ENCODE results near the gene DCAF10.
A peak's percentile ranks its signal among the peaks of the same experiment; 100 is the strongest.

DCAF10 gene

DNA sequence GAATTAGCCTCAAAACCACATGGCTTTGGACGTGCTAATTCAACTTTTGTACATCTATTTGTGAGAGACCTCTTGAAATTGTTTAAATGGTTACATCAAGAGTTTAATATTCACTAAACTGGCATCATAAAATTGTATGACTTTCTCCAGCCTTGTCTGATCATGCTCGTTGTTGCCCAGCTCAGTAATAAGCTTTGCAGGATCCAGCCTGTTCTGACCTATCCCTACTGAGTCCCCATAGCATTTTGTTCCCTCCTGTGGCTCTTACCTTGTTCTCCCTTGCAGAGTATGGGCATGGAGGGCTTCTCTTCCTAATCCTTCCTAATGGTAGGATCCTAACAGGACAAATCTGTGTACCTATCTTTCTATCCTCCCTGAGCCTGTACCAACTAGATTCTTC, 22.1 kb upstream of the DCAF10 start:
- Histone ChIP-seq H3K9ac (ENCODE audit: insufficient read length, low read depth) (no peak overlapping the region), H3K36me3 (ENCODE audit: insufficient read depth, insufficient read length, low read length) (peaks cover 91% of the 10 kb centered on the region), H3K4me3 (ENCODE audit: insufficient read length, low read depth) (no peak overlapping the region), H3K27me3 (ENCODE audit: insufficient read depth, insufficient read length) (no peaks in the 10 kb centered on the region), H3K9me3 (ENCODE audit: insufficient read depth, low read length) (no peaks in the 10 kb centered on the region), H3K4me1 (ENCODE audit: insufficient read depth, insufficient read length) (no peaks in the 10 kb centered on the region)
- TF ChIP-seq ZNF274 (IDR thresholded peaks at IDR 0.05; ENCODE audit: low read depth, low read length): no peak
- TF ChIP-seq YY1 (IDR thresholded peaks at IDR 0.05; ENCODE audit: insufficient read depth, insufficient read length): no peak
- TF ChIP-seq SUZ12 (IDR thresholded peaks at IDR 0.05; ENCODE audit: extremely low read depth, insufficient read depth, insufficient read length): no peak
- no peak for DNase-seq (ENCODE audit: low read depth, low spot score)

GRCh38 chr9:37784291-37784615, 16.3 kb upstream of the DCAF10 start:
- no peaks in the 10 kb centered on the region for H3K9me3 ChIP-seq (ENCODE audit: insufficient read depth, low read length)
- TF ChIP-seq ZNF274 (IDR thresholded peaks at IDR 0.05; ENCODE audit: low read depth, low read length) (no peak), SUZ12 (IDR thresholded peaks at IDR 0.05; ENCODE audit: extremely low read depth, insufficient read depth, insufficient read length) (no peak), YY1 (IDR thresholded peaks at IDR 0.05; ENCODE audit: insufficient read depth, insufficient read length) (no peak)
- H3K4me1 ChIP-seq (ENCODE audit: insufficient read depth, insufficient read length): no peaks in the 10 kb centered on the region
- no peaks in the 10 kb centered on the region for H3K27me3 ChIP-seq (ENCODE audit: insufficient read depth, insufficient read length)
- peak overlapping the region; percentile 99 for H3K9ac ChIP-seq (ENCODE audit: insufficient read length, low read depth)
- peak overlapping the region; percentile 99 for H3K4me3 ChIP-seq (ENCODE audit: insufficient read length, low read depth)
- DNase-seq (ENCODE audit: low read depth, low spot score): no peak
- peaks cover 50% of the 10 kb centered on the region for H3K36me3 ChIP-seq (ENCODE audit: insufficient read depth, insufficient read length, low read length)

DNA sequence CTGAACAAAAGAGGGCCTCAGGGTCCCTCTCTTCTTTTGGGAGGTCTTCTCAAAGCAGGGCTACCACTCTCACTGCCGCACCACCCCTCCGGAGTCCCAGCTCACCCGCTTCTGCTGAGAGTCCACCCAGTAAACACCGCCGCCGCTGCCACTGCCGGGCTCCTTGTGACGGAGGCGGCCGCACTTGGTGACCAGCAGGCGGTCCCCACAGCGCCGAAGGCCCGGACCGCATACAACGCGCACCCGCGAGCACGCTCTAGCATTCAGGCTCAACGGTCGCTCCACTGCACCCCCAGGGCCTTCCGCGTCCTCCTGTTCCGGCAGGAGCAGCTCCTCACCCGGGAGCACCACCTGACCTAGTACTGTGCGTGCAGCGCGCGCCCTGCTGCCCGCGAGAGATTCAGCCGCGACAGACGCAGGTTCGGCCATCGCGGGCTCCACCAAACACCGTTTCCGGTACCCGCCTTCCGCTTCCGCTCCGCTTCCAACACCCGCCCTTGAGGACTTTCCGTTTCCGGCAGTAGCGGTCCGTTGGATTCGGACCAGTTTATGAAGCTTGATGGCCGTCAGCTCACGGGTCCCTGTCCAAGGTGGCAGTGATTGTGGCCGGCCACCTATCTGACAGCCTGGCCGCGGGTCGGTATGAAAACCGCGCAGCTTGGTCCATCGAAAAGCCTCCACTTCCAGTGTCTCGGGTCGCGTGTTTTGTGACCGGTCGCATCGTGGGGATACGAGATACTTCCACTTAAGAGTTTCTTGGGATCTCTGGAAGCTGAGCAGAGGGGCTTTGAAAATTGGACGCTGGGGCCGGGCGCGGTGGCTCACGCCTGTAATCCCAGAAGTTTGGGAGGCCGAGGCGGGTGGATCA, 15.7 kb upstream of the DCAF10 start, which contains the start of gene EXOSC3:
Gene EXOSC3 (minus strand): TSS at position 449 of the 868 bp plus-strand sequence. CDS start 20 bp downstream, at position 429.
- peak; percentile 63 for TF ChIP-seq YY1 (IDR thresholded peaks at IDR 0.05; ENCODE audit: insufficient read depth, insufficient read length)
- no peak for TF ChIP-seq ZNF274 (IDR thresholded peaks at IDR 0.05; ENCODE audit: low read depth, low read length)
- Histone ChIP-seq H3K9me3 (ENCODE audit: insufficient read depth, low read length) (no peaks in the 10 kb centered on the region), H3K9ac (ENCODE audit: insufficient read length, low read depth) (peak within 1 kb of the TSS; percentile 99), H3K4me3 (ENCODE audit: insufficient read length, low read depth) (peak within 1 kb of the TSS; percentile 99), H3K4me1 (ENCODE audit: insufficient read depth, insufficient read length) (no peaks in the 10 kb centered on the region), H3K36me3 (ENCODE audit: insufficient read depth, insufficient read length, low read length) (peaks cover 44% of the 10 kb centered on the region), H3K27me3 (ENCODE audit: insufficient read depth, insufficient read length) (no peaks in the 10 kb centered on the region)
- peak; percentile 84 for DNase-seq (ENCODE audit: low read depth, low spot score)

DNA sequence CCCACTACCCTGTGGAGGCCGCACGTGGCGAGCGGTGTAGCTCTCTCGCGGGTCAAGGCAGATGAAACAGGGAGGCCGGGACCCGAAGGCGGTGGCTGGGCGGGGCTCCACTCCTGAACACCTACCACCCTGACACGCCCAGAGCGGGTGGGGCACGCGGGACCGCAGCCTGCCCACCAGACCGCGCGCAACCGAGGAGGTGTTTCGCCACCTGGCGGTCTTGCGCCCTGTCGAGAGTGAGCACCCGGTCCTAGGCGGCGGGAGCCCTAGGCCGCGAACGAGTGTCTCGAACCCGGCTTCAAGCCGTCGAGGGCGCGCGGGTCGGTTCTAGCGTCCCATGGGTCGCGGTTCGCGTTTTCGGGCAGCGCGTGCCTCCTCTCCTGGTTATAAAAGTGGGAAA, 13.5 kb upstream of the DCAF10 start:
- Histone ChIP-seq H3K27me3 (ENCODE audit: insufficient read depth, insufficient read length) (no peaks in the 10 kb centered on the region), H3K9ac (ENCODE audit: insufficient read length, low read depth) (no peak overlapping the region), H3K9me3 (ENCODE audit: insufficient read depth, low read length) (no peaks in the 10 kb centered on the region), H3K4me3 (ENCODE audit: insufficient read length, low read depth) (no peak overlapping the region), H3K36me3 (ENCODE audit: insufficient read depth, insufficient read length, low read length) (peaks cover 22% of the 10 kb centered on the region), H3K4me1 (ENCODE audit: insufficient read depth, insufficient read length) (no peaks in the 10 kb centered on the region)
- TF ChIP-seq ZNF274 (IDR thresholded peaks at IDR 0.05; ENCODE audit: low read depth, low read length) (no peak), YY1 (IDR thresholded peaks at IDR 0.05; ENCODE audit: insufficient read depth, insufficient read length) (no peak), SUZ12 (IDR thresholded peaks at IDR 0.05; ENCODE audit: extremely low read depth, insufficient read depth, insufficient read length) (no peak)
- DNase-seq (ENCODE audit: low read depth, low spot score): no peak

DNA sequence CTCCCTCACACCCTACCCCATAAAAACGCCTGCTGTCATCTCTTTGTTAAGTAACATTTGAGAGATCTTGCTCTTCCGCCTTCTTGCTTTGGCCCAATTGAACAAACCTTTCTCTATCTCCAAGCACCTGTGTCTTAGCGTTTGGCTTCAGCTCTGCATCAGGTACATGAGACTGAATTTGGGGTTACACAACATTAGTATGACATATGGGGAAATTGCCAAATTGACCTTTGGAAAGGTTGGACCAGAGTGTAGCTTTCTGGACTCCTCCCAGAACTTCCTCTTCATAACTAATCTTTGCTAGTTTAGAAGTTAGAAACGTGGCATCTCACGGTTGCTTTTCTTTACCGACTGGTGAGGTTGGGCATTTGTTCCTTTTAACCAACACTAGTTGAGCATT, 12.3 kb upstream of the DCAF10 start:
- DNase-seq (ENCODE audit: low read depth, low spot score): no peak
- Histone ChIP-seq H3K4me3 (ENCODE audit: insufficient read length, low read depth) (no peak overlapping the region), H3K27me3 (ENCODE audit: insufficient read depth, insufficient read length) (no peaks in the 10 kb centered on the region), H3K4me1 (ENCODE audit: insufficient read depth, insufficient read length) (no peaks in the 10 kb centered on the region), H3K9me3 (ENCODE audit: insufficient read depth, low read length) (no peaks in the 10 kb centered on the region), H3K9ac (ENCODE audit: insufficient read length, low read depth) (no peak overlapping the region), H3K36me3 (ENCODE audit: insufficient read depth, insufficient read length, low read length) (peaks cover 10% of the 10 kb centered on the region)
- TF ChIP-seq SUZ12 (IDR thresholded peaks at IDR 0.05; ENCODE audit: extremely low read depth, insufficient read depth, insufficient read length) (no peak), ZNF274 (IDR thresholded peaks at IDR 0.05; ENCODE audit: low read depth, low read length) (no peak), YY1 (IDR thresholded peaks at IDR 0.05; ENCODE audit: insufficient read depth, insufficient read length) (no peak)

- Histone ChIP-seq H3K27me3 (ENCODE audit: insufficient read depth, insufficient read length) (no peaks in the 10 kb centered on the region), H3K9me3 (ENCODE audit: insufficient read depth, low read length) (no peaks in the 10 kb centered on the region), H3K9ac (ENCODE audit: insufficient read length, low read depth) (no peak overlapping the region), H3K4me3 (ENCODE audit: insufficient read length, low read depth) (no peak overlapping the region), H3K4me1 (ENCODE audit: insufficient read depth, insufficient read length) (no peaks in the 10 kb centered on the region), H3K36me3 (ENCODE audit: insufficient read depth, insufficient read length, low read length) (no peaks in the 10 kb centered on the region)
- no peak for TF ChIP-seq ZNF274 (IDR thresholded peaks at IDR 0.05; ENCODE audit: low read depth, low read length)
- no peak for DNase-seq (ENCODE audit: low read depth, low spot score)
Measured at GRCh38 chr9:37790096-37790495, 10.5 kb upstream of the DCAF10 start.

- no peak overlapping the region for H3K9ac ChIP-seq (ENCODE audit: insufficient read length, low read depth)
- no peaks in the 10 kb centered on the region for H3K4me1 ChIP-seq (ENCODE audit: insufficient read depth, insufficient read length)
- no peaks in the 10 kb centered on the region for H3K9me3 ChIP-seq (ENCODE audit: insufficient read depth, low read length)
- no peak overlapping the region for H3K4me3 ChIP-seq (ENCODE audit: insufficient read length, low read depth)
- no peaks in the 10 kb centered on the region for H3K27me3 ChIP-seq (ENCODE audit: insufficient read depth, insufficient read length)
- TF ChIP-seq SUZ12 (IDR thresholded peaks at IDR 0.05; ENCODE audit: extremely low read depth, insufficient read depth, insufficient read length): no peak
- no peak for TF ChIP-seq YY1 (IDR thresholded peaks at IDR 0.05; ENCODE audit: insufficient read depth, insufficient read length)
- no peak for TF ChIP-seq ZNF274 (IDR thresholded peaks at IDR 0.05; ENCODE audit: low read depth, low read length)
- no peak for DNase-seq (ENCODE audit: low read depth, low spot score)
- H3K36me3 ChIP-seq (ENCODE audit: insufficient read depth, insufficient read length, low read length): no peaks in the 10 kb centered on the region
Measured at GRCh38 chr9:37792122-37792521, 8.5 kb upstream of the DCAF10 start.
